Stimulated activated naive CD8-positive, alpha-beta T cell treated with anti-CD3 and anti-CD28 coated beads, Interleukin-15, amount 100 ng/mL, for 72 hours (primary cell): Measurements from ENCODE around the gene BLVRA.

Experiments used
- ATAC-seq: fragments of 150-1000 bp; cut with Tn5 transposase; 2 replicates; pipeline ENCODE4 v1.10.0; 2021; ENCODE audit warnings: mild to moderate bottlenecking, moderate library complexity
- DNase-seq, 2 donors: peaks; one replicate each; pipeline ENCODE4 v3.0.0; 2021 to 2022
- H3K27ac Mint-ChIP-seq, 2 donors: one replicate each; pipeline ENCODE4 v1.8.0; 2022; ENCODE audit warnings: mild to moderate bottlenecking in 2 of 2, mixed read lengths in 2 of 2, moderate library complexity in 2 of 2
- H3K27me3 Mint-ChIP-seq: one replicate; pipeline ENCODE4 v1.8.0; 2022; ENCODE audit warnings: mixed read lengths
- H3K4me1 Mint-ChIP-seq: one replicate; pipeline ENCODE4 v1.8.0; 2022; ENCODE audit warnings: mild to moderate bottlenecking, mixed read lengths
- H3K4me3 Mint-ChIP-seq, 2 donors: one replicate each; pipeline ENCODE4 v1.8.0; 2022; ENCODE audit warnings: mild to moderate bottlenecking in 2 of 2, mixed read lengths in 2 of 2, moderate library complexity in 1 of 2
- H3K9me3 Mint-ChIP-seq, 2 donors: one replicate each; pipeline ENCODE4 v1.8.0; 2022; ENCODE audit warnings: mixed read lengths in 2 of 2

The BLVRA gene

DNA sequence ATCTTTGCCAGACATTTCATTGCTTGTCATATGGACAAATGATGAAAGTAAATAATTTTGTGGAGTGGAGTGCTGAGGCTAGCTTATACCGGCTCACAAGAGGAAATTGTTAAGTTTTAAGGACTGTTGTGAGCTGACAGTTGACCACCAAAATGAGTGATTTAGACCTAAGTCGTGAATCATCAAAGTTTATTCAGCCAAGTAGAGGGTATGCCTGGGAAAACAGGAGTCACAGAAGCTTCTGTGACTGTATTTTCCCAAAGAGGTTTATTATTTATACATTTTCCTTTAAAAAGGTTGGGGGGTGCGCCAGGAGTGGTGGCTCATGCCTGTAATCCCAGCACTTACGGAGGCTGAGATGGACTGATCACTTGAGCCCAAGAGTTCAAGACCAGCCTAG, 89.0 kb downstream of the BLVRA start:
- no peaks in the 10 kb centered on the region for H3K27me3 Mint-ChIP-seq
- ATAC-seq (no peak), DNase-seq (no peak)
- H3K9me3 Mint-ChIP-seq = no peaks in the 10 kb centered on the region
- H3K4me1 Mint-ChIP-seq = peaks cover 7% of the 10 kb centered on the region
- no peak overlapping the region for H3K27ac Mint-ChIP-seq
- no peak overlapping the region for H3K4me3 Mint-ChIP-seq

DNA sequence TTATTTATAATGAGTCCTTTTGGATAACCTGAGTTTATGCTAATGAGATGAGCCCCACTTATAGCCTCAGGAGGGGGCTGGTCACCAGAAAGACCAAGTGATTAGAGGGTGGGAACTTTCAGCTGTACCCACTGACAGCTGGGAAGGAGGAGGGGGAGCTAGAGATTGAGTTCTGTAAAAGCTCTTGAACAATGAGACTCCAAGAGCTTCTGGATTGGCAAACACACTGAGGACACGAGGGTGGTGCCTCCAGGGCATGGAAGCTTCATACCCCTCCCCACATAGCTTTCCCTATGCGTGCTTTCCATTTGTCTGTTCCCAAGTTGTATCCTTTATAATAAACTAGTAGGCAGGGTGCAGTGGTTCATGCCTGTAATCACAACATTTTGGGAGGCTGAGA, 90.6 kb downstream of the BLVRA start:
- peaks cover 7% of the 10 kb centered on the region for H3K4me1 Mint-ChIP-seq
- no peaks in the 10 kb centered on the region for H3K27me3 Mint-ChIP-seq
- no peak overlapping the region for H3K27ac Mint-ChIP-seq
- H3K9me3 Mint-ChIP-seq = no peaks in the 10 kb centered on the region
- no peak for DNase-seq
- H3K4me3 Mint-ChIP-seq = no peak overlapping the region
- no peak for ATAC-seq

DNA sequence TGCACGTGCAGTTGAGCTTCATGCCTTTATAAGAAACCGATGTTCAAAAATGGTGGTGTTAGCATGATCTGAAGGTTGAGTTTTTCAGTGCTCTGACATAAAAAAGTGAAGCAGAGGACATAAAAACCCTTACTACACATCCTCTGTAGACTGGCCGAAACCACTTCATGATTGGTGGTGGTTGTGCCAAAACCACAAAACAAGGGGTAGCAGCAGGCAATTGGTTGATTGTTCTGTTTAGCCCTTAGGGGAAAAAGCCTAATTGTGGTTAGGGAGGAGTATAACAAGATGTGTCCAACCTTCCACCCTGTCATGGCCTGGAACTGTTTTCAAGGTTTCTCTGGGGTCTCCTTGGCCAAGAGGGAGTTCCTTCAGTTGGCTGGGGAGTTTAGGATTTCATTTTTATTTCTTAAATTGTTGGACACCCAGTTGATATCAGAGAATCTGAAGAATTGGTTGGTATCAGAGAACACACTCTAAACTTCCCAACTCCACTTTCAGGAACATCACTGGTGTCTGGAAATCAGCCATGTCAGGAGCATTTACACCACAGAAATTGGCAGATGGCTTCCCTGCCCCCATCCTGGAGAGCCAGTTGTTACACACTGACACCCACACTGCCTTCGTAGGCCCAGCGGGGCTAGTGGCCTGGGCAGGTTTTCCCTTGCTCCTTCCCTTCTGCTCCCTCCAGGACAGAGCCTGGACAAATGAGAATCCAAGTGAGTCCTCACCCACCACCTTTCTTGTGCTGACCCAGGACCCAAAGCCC, 92.1 kb downstream of the BLVRA start:
- Mint-ChIP-seq H3K9me3 (no peaks in the 10 kb centered on the region), H3K27ac (no peak overlapping the region), H3K4me1 (peaks cover 7% of the 10 kb centered on the region), H3K4me3 (no peak overlapping the region), H3K27me3 (no peaks in the 10 kb centered on the region)
- no peak for DNase-seq
- no peak for ATAC-seq

DNA sequence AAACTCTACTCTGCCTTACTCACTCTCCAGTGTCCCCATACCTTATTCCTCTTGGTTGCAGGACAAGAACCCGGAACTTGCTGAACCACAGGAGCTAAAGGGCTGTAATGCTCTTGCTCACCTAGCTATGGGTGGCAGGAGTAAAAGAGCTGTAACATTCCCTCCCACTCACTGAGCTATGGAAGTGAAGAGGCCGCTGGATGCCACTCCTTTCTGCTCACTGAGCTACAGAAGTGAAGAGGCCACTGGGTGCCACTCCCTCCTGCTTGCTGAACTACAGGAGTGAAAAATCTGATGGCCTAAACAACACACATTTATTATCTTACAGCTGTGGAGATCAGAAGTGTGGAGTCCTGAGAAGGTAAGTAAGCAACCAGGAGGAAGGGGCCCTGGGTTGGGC, 93.3 kb downstream of the BLVRA start:
- H3K4me1 Mint-ChIP-seq = peaks cover 7% of the 10 kb centered on the region
- DNase-seq = no peak
- H3K27ac Mint-ChIP-seq = no peak overlapping the region
- no peak for ATAC-seq
- H3K27me3 Mint-ChIP-seq = no peaks in the 10 kb centered on the region
- no peaks in the 10 kb centered on the region for H3K9me3 Mint-ChIP-seq
- H3K4me3 Mint-ChIP-seq = no peak overlapping the region

DNA sequence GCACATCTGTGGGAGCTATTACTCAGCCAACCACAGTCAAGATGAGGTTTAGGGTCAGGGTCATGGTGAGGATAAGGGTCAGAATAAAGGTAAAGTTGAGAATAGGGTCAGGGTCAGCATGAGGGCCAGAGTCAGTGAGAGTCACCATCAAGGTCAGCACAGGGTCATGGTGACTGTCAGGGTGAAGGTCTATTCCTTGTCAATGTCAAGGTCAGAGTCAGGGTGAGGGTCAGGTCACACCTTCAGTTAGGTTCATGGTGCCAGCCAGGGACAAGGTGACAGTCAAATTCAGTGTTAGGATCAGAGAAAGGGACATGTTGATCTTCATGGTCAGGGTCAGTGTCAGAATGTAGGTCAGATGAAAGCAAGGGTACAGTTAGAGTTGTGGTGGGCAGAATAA, 96.7 kb downstream of the BLVRA start:
- Mint-ChIP-seq H3K4me3 (no peak overlapping the region), H3K9me3 (no peaks in the 10 kb centered on the region), H3K27me3 (no peaks in the 10 kb centered on the region), H3K4me1 (peaks cover 2% of the 10 kb centered on the region), H3K27ac (no peak overlapping the region)
- ATAC-seq = no peak
- no peak for DNase-seq

DNA sequence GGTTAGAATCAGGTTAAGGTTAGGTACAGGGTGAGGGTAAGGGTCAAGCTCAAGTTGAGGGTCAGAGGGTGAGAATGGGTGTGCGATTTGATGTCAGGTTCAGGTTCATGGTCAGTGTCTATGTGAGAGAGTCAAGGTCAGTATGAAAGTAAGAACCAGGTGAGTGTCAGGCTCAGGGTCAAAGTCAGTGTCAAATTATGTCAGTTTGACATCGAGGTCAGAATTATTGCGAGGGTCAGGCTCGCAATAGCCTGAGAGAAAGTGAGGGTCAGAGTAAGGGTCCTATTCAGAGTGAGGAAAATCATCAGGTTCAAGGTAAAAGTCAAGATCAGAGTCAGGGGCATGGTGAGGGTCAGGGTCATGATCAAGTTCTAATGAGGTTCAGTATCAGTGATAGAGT, 97.8 kb downstream of the BLVRA start:
- H3K4me1 Mint-ChIP-seq = no peaks in the 10 kb centered on the region
- ATAC-seq (no peak), DNase-seq (no peak)
- H3K9me3 Mint-ChIP-seq = no peaks in the 10 kb centered on the region
- no peak overlapping the region for H3K4me3 Mint-ChIP-seq
- H3K27ac Mint-ChIP-seq = no peak overlapping the region
- no peaks in the 10 kb centered on the region for H3K27me3 Mint-ChIP-seq
